WTC11 (cell line): ENCODE data around the gene CBFB. TPM values are rescaled to one million over a fixed set of nuclear protein-coding genes. Genes with fewer than 3 reads are reported as not detected.

Experiments used
- ATAC-seq: fragments of 200-7000 bp; cut with Tn5 transposase; 2 replicates; pipeline ENCODE4 v1.10.0; 2021; ENCODE audit warnings: mild to moderate bottlenecking, moderate library complexity
- CTCF ChIA-PET: fragments of 300-600 bp; sonication (Branson Sonifier 250); formaldehyde crosslinking; loops from one replicate; lab custom pipeline; 2021; ENCODE audit warnings: antibody characterized with exemption; lab: Charles Lee
- POLR2A ChIA-PET: fragments of 350-600 bp; sonication (Branson Sonifier 250); formaldehyde crosslinking; loops from one replicate; lab custom pipeline; 2021; ENCODE audit warnings: antibody characterized with exemption; lab: Charles Lee
- DNase-seq: peaks from one replicate; pipeline ENCODE4 v3.0.0; 2021; ENCODE audit warnings: low spot score
- H3K27ac Mint-ChIP-seq: 2 replicates; pipeline ENCODE4 v1.8.0; 2021; ENCODE audit warnings: mixed read lengths
- H3K27me3 Mint-ChIP-seq: 2 replicates; pipeline ENCODE4 v1.8.0; 2021; ENCODE audit warnings: low read depth, mild to moderate bottlenecking, moderate library complexity, mixed read lengths
- H3K36me3 Mint-ChIP-seq: 2 replicates; pipeline ENCODE4 v1.8.0; 2021; ENCODE audit warnings: mixed read lengths
- H3K4me1 Mint-ChIP-seq: 2 replicates; pipeline ENCODE4 v1.8.0; 2022; ENCODE audit warnings: mixed read lengths
- H3K4me3 Mint-ChIP-seq: 2 replicates; pipeline ENCODE4 v1.8.0; 2021; ENCODE audit warnings: mild to moderate bottlenecking, moderate library complexity, mixed read lengths
- H3K9me3 Mint-ChIP-seq: 2 replicates; pipeline ENCODE4 v1.8.0; 2021; ENCODE audit warnings: mixed read lengths
- ETV6 ChIP-seq: sonication (generic); formaldehyde crosslinking; IDR thresholded peaks from 2 replicates; pipeline ENCODE4 v1.8.1; 2022; ENCODE audit warnings: mild to moderate bottlenecking, missing genetic modification reagents
- FOXJ3 ChIP-seq: sonication (generic); formaldehyde crosslinking; IDR thresholded peaks from 2 replicates; pipeline ENCODE4 v1.9.0; 2021; ENCODE audit warnings: missing genetic modification reagents, mild to moderate bottlenecking, borderline replicate concordance
- FOXK1 ChIP-seq: sonication (generic); formaldehyde crosslinking; IDR thresholded peaks from 2 replicates; pipeline ENCODE4 v1.8.0; 2022; ENCODE audit warnings: mild to moderate bottlenecking, moderate library complexity, missing genetic modification reagents
- GTF2I ChIP-seq: fragments of 250-450 bp; sonication (Bioruptor Pico); conservative IDR thresholded peaks from 2 replicates; pipeline ENCODE4 v1.4.0; 2021; ENCODE audit warnings: mild to moderate bottlenecking
- JUN ChIP-seq: sonication (generic); formaldehyde crosslinking; IDR thresholded peaks from 2 replicates; pipeline ENCODE4 v1.8.0; 2023; ENCODE audit warnings: mild to moderate bottlenecking, missing genetic modification reagents
- KAT7 ChIP-seq: sonication (generic); formaldehyde crosslinking; IDR thresholded peaks from 2 replicates; pipeline ENCODE4 v1.8.1; 2023; ENCODE audit warnings: missing genetic modification reagents, mild to moderate bottlenecking, borderline replicate concordance
- NFATC4 ChIP-seq: fragments of 250-450 bp; sonication (Bioruptor Pico); IDR thresholded peaks from 2 replicates; pipeline ENCODE4 v1.9.0; 2021; ENCODE audit warnings: mild to moderate bottlenecking
- NR1H2 ChIP-seq: sonication (generic); formaldehyde crosslinking; IDR thresholded peaks from 2 replicates; pipeline ENCODE4 v1.9.0; 2021; ENCODE audit warnings: mild to moderate bottlenecking, moderate library complexity, missing genetic modification reagents
- RELA ChIP-seq: sonication (generic); formaldehyde crosslinking; IDR thresholded peaks from 2 replicates; pipeline ENCODE4 v1.8.1; 2022; ENCODE audit warnings: missing genetic modification reagents, mild to moderate bottlenecking, borderline replicate concordance
- TEAD4 ChIP-seq: sonication (generic); formaldehyde crosslinking; IDR thresholded peaks from 2 replicates; pipeline ENCODE4 v1.8.0; 2022; ENCODE audit warnings: mild to moderate bottlenecking, missing genetic modification reagents
- ZNF121 ChIP-seq: sonication (generic); formaldehyde crosslinking; IDR thresholded peaks from 2 replicates; pipeline ENCODE4 v1.8.0; 2023; ENCODE audit warnings: missing genetic modification reagents
- ZNF263 ChIP-seq: sonication (generic); formaldehyde crosslinking; IDR thresholded peaks from 2 replicates; pipeline ENCODE4 v1.8.1; 2022; ENCODE audit warnings: low read depth, mild to moderate bottlenecking, moderate library complexity, missing genetic modification reagents
- ZNF425 ChIP-seq: fragments of 250-450 bp; sonication (Bioruptor Pico); conservative IDR thresholded peaks from 2 replicates; pipeline ENCODE4 v1.9.0; 2021; ENCODE audit warnings: mild to moderate bottlenecking
- total RNA-seq: library from RNA; stranded (reverse); gene quantifications from 3 replicates; pipeline ENCODE4 v1.2.3, GENCODE V29; 2021
- TF ChIP-seq, protein P1 (sequence below): sonication (generic); formaldehyde crosslinking; IDR thresholded peaks from 2 replicates; pipeline ENCODE4 v1.8.1; 2023; ENCODE audit warnings: mild to moderate bottlenecking, moderate library complexity, missing genetic modification reagents
- TF ChIP-seq, protein P2 (sequence below): sonication (generic); formaldehyde crosslinking; IDR thresholded peaks from 2 replicates; pipeline ENCODE4 v1.8.0; 2023; ENCODE audit warnings: missing genetic modification reagents
- TF ChIP-seq, protein P3 (sequence below): fragments of 250-450 bp; sonication (Bioruptor Pico); IDR thresholded peaks from 2 replicates; pipeline ENCODE4 v2.1.2; 2022; ENCODE audit warnings: mild to moderate bottlenecking, moderate library complexity
- TF ChIP-seq, protein P4 (sequence below): sonication (generic); formaldehyde crosslinking; IDR thresholded peaks from 2 replicates; pipeline ENCODE4 v1.8.1; 2023; ENCODE audit warnings: mild to moderate bottlenecking, missing genetic modification reagents, moderate library complexity
- TF ChIP-seq, protein P5 (sequence below): fragments of 250-450 bp; sonication (Bioruptor Pico); IDR thresholded peaks from 2 replicates; pipeline ENCODE4 v1.9.0; 2021; ENCODE audit warnings: mild to moderate bottlenecking
- TF ChIP-seq, protein P6 (sequence below): sonication (generic); formaldehyde crosslinking; conservative IDR thresholded peaks from 2 replicates; pipeline ENCODE4 v1.8.1; 2023; ENCODE audit warnings: mild to moderate bottlenecking, low read depth, missing genetic modification reagents, moderate library complexity
- TF ChIP-seq, protein P7 (sequence below): sonication (generic); formaldehyde crosslinking; conservative IDR thresholded peaks from 2 replicates; pipeline ENCODE4 v1.8.1; 2022; ENCODE audit warnings: mild to moderate bottlenecking, missing genetic modification reagents
- TF ChIP-seq, protein P8 (sequence below): fragments of 250-450 bp; sonication (Bioruptor Pico); IDR thresholded peaks from 2 replicates; pipeline ENCODE4 v1.8.0; 2021; ENCODE audit warnings: mild to moderate bottlenecking

CBFB gene
- total RNA-seq, 1 experiment from 2014 or later = 36.9 TPM

DNA sequence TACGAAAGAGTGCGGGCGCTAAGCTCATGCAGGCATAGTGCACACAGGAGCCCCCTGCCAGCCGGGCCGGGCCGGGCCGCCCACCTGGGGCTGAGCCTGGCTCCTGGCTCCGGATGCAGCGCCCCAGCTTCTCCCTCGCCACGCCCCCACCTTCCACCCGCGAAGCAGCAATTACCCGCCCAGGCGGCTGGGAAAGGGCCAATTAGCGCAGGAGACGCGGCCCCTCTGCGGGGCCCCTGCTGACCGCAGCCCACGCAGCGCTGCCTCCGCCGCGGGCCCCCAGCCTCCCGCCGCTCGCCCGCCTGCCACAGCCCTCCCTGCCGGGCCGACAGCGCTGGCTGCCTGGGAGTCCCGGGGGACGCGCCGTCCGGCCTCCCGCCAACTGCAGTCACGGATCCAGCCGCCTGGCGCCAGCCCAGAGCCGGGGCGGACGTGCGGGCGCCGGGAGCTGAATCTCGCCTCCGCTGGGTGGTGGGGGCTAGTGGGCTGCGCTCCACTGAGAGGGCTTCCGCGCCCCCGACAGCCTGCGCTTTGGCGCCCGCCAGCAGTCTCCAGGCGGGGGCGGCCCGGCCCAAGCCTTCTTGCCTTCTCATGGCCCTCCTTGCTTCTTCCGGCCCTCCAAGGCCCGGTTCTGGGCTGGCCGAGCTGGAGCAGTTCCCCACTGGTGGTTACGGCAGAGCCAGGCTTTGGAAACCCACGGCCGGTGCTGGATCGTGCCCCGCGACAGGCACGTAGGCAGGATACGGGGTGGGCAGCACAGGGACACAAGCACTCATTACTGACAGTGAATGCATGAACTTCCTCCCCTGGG, 14.9 kb upstream of the CBFB start (continued):
- TF ChIP-seq, protein P1, sequence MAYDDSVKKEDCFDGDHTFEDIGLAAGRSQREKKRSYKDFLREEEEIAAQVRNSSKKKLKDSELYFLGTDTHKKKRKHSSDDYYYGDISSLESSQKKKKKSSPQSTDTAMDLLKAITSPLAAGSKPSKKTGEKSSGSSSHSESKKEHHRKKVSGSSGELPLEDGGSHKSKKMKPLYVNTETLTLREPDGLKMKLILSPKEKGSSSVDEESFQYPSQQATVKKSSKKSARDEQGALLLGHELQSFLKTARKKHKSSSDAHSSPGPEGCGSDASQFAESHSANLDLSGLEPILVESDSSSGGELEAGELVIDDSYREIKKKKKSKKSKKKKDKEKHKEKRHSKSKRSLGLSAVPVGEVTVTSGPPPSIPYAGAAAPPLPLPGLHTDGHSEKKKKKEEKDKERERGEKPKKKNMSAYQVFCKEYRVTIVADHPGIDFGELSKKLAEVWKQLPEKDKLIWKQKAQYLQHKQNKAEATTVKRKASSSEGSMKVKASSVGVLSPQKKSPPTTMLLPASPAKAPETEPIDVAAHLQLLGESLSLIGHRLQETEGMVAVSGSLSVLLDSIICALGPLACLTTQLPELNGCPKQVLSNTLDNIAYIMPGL (CRISPR knock-in tag) = peak; percentile 58
- TF ChIP-seq JUN (CRISPR knock-in tag) = no peak
- TF ChIP-seq, protein P2, sequence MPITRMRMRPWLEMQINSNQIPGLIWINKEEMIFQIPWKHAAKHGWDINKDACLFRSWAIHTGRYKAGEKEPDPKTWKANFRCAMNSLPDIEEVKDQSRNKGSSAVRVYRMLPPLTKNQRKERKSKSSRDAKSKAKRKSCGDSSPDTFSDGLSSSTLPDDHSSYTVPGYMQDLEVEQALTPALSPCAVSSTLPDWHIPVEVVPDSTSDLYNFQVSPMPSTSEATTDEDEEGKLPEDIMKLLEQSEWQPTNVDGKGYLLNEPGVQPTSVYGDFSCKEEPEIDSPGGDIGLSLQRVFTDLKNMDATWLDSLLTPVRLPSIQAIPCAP (CRISPR knock-in tag) = peak; percentile 68; the same call in 1 of the 2 replicates
- TF ChIP-seq RELA (CRISPR knock-in tag) = no peak
- no peak for TF ChIP-seq NR1H2 (CRISPR knock-in tag)
- TF ChIP-seq ZNF121 = no peak
- TF ChIP-seq ZNF425 (CRISPR knock-in tag) = no peak
- no peak for TF ChIP-seq NFATC4 (CRISPR knock-in tag)
- no peak for TF ChIP-seq ETV6 (CRISPR knock-in tag)
- TF ChIP-seq, protein P3, sequence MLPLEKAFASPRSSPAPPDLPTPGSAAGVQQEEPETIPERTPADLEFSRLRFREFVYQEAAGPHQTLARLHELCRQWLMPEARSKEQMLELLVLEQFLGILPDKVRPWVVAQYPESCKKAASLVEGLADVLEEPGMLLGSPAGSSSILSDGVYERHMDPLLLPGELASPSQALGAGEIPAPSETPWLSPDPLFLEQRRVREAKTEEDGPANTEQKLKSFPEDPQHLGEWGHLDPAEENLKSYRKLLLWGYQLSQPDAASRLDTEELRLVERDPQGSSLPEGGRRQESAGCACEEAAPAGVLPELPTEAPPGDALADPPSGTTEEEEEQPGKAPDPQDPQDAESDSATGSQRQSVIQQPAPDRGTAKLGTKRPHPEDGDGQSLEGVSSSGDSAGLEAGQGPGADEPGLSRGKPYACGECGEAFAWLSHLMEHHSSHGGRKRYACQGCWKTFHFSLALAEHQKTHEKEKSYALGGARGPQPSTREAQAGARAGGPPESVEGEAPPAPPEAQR (CRISPR knock-in tag) = no peak
- TF ChIP-seq TEAD4 (CRISPR knock-in tag) = no peak
- no peak for TF ChIP-seq GTF2I (CRISPR knock-in tag)
- TF ChIP-seq, protein P4, sequence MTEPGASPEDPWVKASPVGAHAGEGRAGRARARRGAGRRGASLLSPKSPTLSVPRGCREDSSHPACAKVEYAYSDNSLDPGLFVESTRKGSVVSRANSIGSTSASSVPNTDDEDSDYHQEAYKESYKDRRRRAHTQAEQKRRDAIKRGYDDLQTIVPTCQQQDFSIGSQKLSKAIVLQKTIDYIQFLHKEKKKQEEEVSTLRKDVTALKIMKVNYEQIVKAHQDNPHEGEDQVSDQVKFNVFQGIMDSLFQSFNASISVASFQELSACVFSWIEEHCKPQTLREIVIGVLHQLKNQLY (CRISPR knock-in tag) = no peak

DNA sequence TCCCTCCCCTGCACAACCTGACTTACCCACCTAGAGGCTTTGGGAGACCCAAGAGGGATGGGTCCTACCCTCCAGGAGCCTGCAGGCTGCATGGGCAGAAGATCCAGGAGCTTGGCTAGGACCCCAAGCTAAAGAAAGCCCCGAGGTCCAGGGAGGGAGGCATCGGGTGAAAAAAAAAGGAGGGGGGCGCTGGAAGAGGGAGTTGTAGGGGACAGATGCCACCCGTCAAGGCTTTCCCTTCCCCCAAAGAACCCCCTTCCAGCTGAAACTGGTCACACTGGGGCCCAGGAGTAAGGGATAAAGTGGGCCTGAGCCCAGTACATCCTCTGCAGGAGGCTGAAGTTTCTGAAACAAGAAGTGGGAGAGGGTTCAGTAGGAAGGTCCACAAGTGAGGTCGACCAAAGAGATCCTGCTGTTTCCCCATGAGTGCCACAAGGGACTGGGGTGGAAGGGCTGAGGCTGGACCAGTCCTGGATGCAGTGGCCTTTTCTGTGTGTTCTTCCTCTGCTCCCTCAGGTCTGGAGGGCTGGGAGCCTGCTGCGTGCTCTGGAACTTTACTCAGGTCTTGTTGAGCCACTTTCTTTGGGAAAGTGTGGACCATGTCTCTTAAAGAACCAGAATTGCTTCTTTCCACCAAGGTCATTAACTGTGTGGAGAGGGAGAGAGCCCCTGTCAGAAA, 14.2 kb upstream of the CBFB start:
- Mint-ChIP-seq H3K9me3 (no peaks in the 10 kb centered on the region), H3K4me1 (no peaks in the 10 kb centered on the region), H3K4me3 (peak overlapping the region; percentile 72), H3K27ac (no peak overlapping the region), H3K36me3 (no peaks in the 10 kb centered on the region), H3K27me3 (peaks cover 50% of the 10 kb centered on the region)
- DNase-seq (no peak), ATAC-seq (0 out of 2 replicates have a peak, but pooled peaks have one; percentile 1)
- POLR2A ChIA-PET = no interaction called here
- CTCF ChIA-PET = interaction anchor here (1.1 to 4.1 kb wide), 11 partner anchors 14 to 170 kb away, joined by 3 to 53 read pairs (median 11); partner anchors contain the start of gene CES3
- TF ChIP-seq, protein P5, sequence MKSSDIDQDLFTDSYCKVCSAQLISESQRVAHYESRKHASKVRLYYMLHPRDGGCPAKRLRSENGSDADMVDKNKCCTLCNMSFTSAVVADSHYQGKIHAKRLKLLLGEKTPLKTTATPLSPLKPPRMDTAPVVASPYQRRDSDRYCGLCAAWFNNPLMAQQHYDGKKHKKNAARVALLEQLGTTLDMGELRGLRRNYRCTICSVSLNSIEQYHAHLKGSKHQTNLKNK = no peak
- TF ChIP-seq ZNF263 (CRISPR knock-in tag) (no peak), FOXK1 (CRISPR knock-in tag) (no peak), FOXJ3 (no peak), KAT7 (CRISPR knock-in tag) (no peak)
- TF ChIP-seq, protein P6, sequence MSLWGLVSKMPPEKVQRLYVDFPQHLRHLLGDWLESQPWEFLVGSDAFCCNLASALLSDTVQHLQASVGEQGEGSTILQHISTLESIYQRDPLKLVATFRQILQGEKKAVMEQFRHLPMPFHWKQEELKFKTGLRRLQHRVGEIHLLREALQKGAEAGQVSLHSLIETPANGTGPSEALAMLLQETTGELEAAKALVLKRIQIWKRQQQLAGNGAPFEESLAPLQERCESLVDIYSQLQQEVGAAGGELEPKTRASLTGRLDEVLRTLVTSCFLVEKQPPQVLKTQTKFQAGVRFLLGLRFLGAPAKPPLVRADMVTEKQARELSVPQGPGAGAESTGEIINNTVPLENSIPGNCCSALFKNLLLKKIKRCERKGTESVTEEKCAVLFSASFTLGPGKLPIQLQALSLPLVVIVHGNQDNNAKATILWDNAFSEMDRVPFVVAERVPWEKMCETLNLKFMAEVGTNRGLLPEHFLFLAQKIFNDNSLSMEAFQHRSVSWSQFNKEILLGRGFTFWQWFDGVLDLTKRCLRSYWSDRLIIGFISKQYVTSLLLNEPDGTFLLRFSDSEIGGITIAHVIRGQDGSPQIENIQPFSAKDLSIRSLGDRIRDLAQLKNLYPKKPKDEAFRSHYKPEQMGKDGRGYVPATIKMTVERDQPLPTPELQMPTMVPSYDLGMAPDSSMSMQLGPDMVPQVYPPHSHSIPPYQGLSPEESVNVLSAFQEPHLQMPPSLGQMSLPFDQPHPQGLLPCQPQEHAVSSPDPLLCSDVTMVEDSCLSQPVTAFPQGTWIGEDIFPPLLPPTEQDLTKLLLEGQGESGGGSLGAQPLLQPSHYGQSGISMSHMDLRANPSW = no peak
- TF ChIP-seq, protein P7, sequence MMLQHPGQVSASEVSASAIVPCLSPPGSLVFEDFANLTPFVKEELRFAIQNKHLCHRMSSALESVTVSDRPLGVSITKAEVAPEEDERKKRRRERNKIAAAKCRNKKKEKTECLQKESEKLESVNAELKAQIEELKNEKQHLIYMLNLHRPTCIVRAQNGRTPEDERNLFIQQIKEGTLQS = no peak
- TF ChIP-seq, protein P8, sequence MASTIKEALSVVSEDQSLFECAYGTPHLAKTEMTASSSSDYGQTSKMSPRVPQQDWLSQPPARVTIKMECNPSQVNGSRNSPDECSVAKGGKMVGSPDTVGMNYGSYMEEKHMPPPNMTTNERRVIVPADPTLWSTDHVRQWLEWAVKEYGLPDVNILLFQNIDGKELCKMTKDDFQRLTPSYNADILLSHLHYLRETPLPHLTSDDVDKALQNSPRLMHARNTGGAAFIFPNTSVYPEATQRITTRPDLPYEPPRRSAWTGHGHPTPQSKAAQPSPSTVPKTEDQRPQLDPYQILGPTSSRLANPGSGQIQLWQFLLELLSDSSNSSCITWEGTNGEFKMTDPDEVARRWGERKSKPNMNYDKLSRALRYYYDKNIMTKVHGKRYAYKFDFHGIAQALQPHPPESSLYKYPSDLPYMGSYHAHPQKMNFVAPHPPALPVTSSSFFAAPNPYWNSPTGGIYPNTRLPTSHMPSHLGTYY (CRISPR knock-in tag) = no peak
- TF ChIP-seq, protein P3 (CRISPR knock-in tag) = no peak
